OCI-LY1 (cell line): ENCODE results near the gene DYNC1H1.

Experiments
- H2AFZ ChIP-seq: fragments of 200-600 bp; sonication (generic), shearing (Covaris generic); 2 replicates; pipeline ENCODE4 v1.6.0; 2014; ENCODE audit warnings: antibody characterized with exemption, mild to moderate bottlenecking, low read length
- H3F3A ChIP-seq: fragments of 200-600 bp; sonication (generic), shearing (Covaris generic); 2 replicates; pipeline ENCODE4 v1.6.0; 2014; ENCODE audit warnings: mild to moderate bottlenecking, antibody characterized with exemption, low read length, moderate library complexity; ENCODE audit not compliant: insufficient read depth
- H3K27ac ChIP-seq: fragments of 200-600 bp; sonication (generic); 2 replicates; pipeline ENCODE4 v1.5.1; 2014; ENCODE audit warnings: low read length, mixed run types, mild to moderate bottlenecking, low read depth; ENCODE audit not compliant: poor library complexity, severe bottlenecking
- H3K27me3 ChIP-seq: fragments of 200-600 bp; sonication (generic); 2 replicates; pipeline ENCODE4 v1.6.0; 2014; ENCODE audit warnings: antibody characterized with exemption, mild to moderate bottlenecking, low read length, moderate library complexity; ENCODE audit not compliant: insufficient read depth
- H3K36me3 ChIP-seq: fragments of 200-600 bp; sonication (generic); 2 replicates; pipeline ENCODE4 v1.6.1; 2014; ENCODE audit warnings: mild to moderate bottlenecking, antibody characterized with exemption, low read length, moderate library complexity, mixed read lengths; ENCODE audit not compliant: insufficient read depth
- H3K4me1 ChIP-seq: fragments of 200-600 bp; sonication (generic); 2 replicates; pipeline ENCODE4 v1.5.1; 2014; ENCODE audit warnings: mild to moderate bottlenecking, low read length, moderate library complexity; ENCODE audit not compliant: insufficient read depth, severe bottlenecking
- H3K4me2 ChIP-seq: fragments of 200-600 bp; sonication (generic), shearing (Covaris generic); 2 replicates; pipeline ENCODE4 v1.6.1; 2014; ENCODE audit warnings: low read length
- H3K4me3 ChIP-seq: fragments of 200-600 bp; sonication (generic); 2 replicates; pipeline ENCODE4 v1.5.1; 2014; ENCODE audit warnings: low read length, low read depth, mild to moderate bottlenecking, mixed read lengths; ENCODE audit not compliant: poor library complexity, severe bottlenecking
- H3K79me2 ChIP-seq: fragments of 200-600 bp; shearing (Covaris generic); 2 replicates; pipeline ENCODE4 v1.6.1; 2016; ENCODE audit warnings: mixed run types, low read length, mixed read lengths; ENCODE audit not compliant: insufficient read depth
- H3K9ac ChIP-seq: fragments of 200-600 bp; sonication (generic), shearing (Covaris generic); 2 replicates; pipeline ENCODE4 v1.6.1; 2014; ENCODE audit warnings: mild to moderate bottlenecking, low read length, mixed read lengths
- H3K9me2 ChIP-seq: fragments of 200-600 bp; sonication (generic), shearing (Covaris generic); 2 replicates; pipeline ENCODE4 v1.6.1; 2014; ENCODE audit warnings: low read depth, mild to moderate bottlenecking, low read length, mixed read lengths
- H3K9me3 ChIP-seq: fragments of 200-600 bp; shearing (Covaris generic); 2 replicates; pipeline ENCODE4 v1.6.1; 2014; ENCODE audit warnings: low read length, mixed read lengths
- H4K20me1 ChIP-seq: fragments of 200-600 bp; sonication (generic), shearing (Covaris generic); 2 replicates; pipeline ENCODE4 v1.6.0; 2016; ENCODE audit warnings: mild to moderate bottlenecking, low read length; ENCODE audit not compliant: insufficient read depth
- CTCF ChIP-seq: fragments of 200-600 bp; sonication (generic), shearing (Covaris generic); IDR thresholded peaks from 2 replicates; pipeline ENCODE4 v1.5.1; 2017; ENCODE audit warnings: mild to moderate bottlenecking, antibody characterized with exemption, low read length, moderate library complexity, mixed read lengths
- EZH2 ChIP-seq: fragments of 200-600 bp; sonication (generic), shearing (Covaris generic); IDR thresholded peaks from 2 replicates; pipeline ENCODE4 v1.8.0; 2017; ENCODE audit warnings: borderline replicate concordance, mixed run types, mild to moderate bottlenecking, antibody characterized with exemption, low read length, moderate library complexity, mixed read lengths

Gene DYNC1H1

GRCh38 chr14:101950516-101951215, 13.7 kb upstream of the DYNC1H1 start:
- Histone ChIP-seq H3K79me2 (no peaks in the 10 kb centered on the region), H3K4me3 (no peak overlapping the region), H3K9me3 (no peaks in the 10 kb centered on the region), H4K20me1 (no peaks in the 10 kb centered on the region), H3K36me3 (no peaks in the 10 kb centered on the region), H3K27ac (no peak overlapping the region), H3F3A (no peaks in the 10 kb centered on the region), H3K4me2 (no peak overlapping the region), H3K4me1 (peaks cover 10% of the 10 kb centered on the region), H3K9ac (no peak overlapping the region), H3K27me3 (no peaks in the 10 kb centered on the region), H3K9me2 (no peaks in the 10 kb centered on the region), H2AFZ (no peak overlapping the region)
- no peak for TF ChIP-seq EZH2
- no peak for TF ChIP-seq CTCF

- no peaks in the 10 kb centered on the region for H3K9me2 ChIP-seq
- no peak overlapping the region for H2AFZ ChIP-seq
- H3K27me3 ChIP-seq = no peaks in the 10 kb centered on the region
- no peak overlapping the region for H3K27ac ChIP-seq
- H3F3A ChIP-seq = no peaks in the 10 kb centered on the region
- peaks cover 10% of the 10 kb centered on the region for H3K4me1 ChIP-seq
- no peaks in the 10 kb centered on the region for H3K79me2 ChIP-seq
- TF ChIP-seq EZH2 (no peak), CTCF (no peak)
- no peaks in the 10 kb centered on the region for H3K9me3 ChIP-seq
- H3K36me3 ChIP-seq = no peaks in the 10 kb centered on the region
- H3K4me3 ChIP-seq = no peak overlapping the region
- no peak overlapping the region for H3K4me2 ChIP-seq
- no peak overlapping the region for H3K9ac ChIP-seq
- H4K20me1 ChIP-seq = no peaks in the 10 kb centered on the region
These were observed 11.2 kb upstream of the DYNC1H1 start for GRCh38 chr14:101953151-101953550.

- no peak overlapping the region for H2AFZ ChIP-seq
- no peaks in the 10 kb centered on the region for H3K4me1 ChIP-seq
- TF ChIP-seq EZH2 = no peak
- TF ChIP-seq CTCF = no peak
- H3K4me2 ChIP-seq = no peak overlapping the region
- no peaks in the 10 kb centered on the region for H4K20me1 ChIP-seq
- H3K27me3 ChIP-seq = no peaks in the 10 kb centered on the region
- H3K9me2 ChIP-seq = no peaks in the 10 kb centered on the region
- H3K9me3 ChIP-seq = no peaks in the 10 kb centered on the region
- H3K27ac ChIP-seq = no peak overlapping the region
- no peaks in the 10 kb centered on the region for H3K36me3 ChIP-seq
- no peak overlapping the region for H3K4me3 ChIP-seq
- no peaks in the 10 kb centered on the region for H3F3A ChIP-seq
- H3K9ac ChIP-seq = no peak overlapping the region
- no peaks in the 10 kb centered on the region for H3K79me2 ChIP-seq
These were observed 9.9 kb upstream of the DYNC1H1 start for GRCh38 chr14:101954501-101954900.
